ENCODE results near the gene SLC11A2.

The SLC11A2 gene

DNA sequence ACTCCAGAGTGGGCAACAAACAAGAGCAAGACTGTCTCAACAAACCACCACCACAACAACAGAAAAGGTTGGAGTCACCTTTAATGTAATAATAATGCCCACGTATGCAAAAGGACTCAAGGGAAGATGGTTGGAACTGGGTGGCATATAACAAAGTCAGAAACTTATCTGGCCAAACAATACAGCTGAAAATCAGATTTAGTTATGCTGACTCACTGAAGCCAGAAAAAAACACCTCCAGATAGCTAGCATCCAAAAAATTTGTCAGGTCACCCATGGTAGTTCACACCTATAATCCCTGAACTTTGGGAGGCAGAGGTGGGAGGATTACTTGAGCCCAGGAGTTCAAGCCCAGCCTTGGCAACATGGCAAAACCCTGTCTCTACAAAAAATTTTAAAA lies 24.4 kb downstream of the SLC11A2 start:
- Histone ChIP-seq H4K20me1 (ENCODE audit: insufficient read depth, low read length) (no peaks in the 10 kb centered on the region), H3K27ac (ENCODE audit: low read depth, low read length, poor library complexity, severe bottlenecking) (no peak overlapping the region), H3K79me2 (ENCODE audit: insufficient read depth, low read length) (no peaks in the 10 kb centered on the region), H2AFZ (ENCODE audit: low read length) (no peak overlapping the region), H3K9me3 (ENCODE audit: low read length) (no peaks in the 10 kb centered on the region), H3K9ac (ENCODE audit: low read length) (no peak overlapping the region), H3F3A (ENCODE audit: insufficient read depth, low read length) (no peaks in the 10 kb centered on the region), H3K4me2 (ENCODE audit: low read length) (no peak overlapping the region), H3K36me3 (ENCODE audit: insufficient read depth, low read length) (peaks cover 45% of the 10 kb centered on the region), H3K4me3 (ENCODE audit: low read depth, low read length, poor library complexity, severe bottlenecking) (no peak overlapping the region), H3K9me2 (ENCODE audit: low read depth, low read length) (no peaks in the 10 kb centered on the region), H3K27me3 (ENCODE audit: insufficient read depth, low read length) (no peaks in the 10 kb centered on the region), H3K4me1 (ENCODE audit: insufficient read depth, low read length, severe bottlenecking) (no peaks in the 10 kb centered on the region)
- no peak for TF ChIP-seq EZH2 (IDR thresholded peaks at IDR 0.05; ENCODE audit: borderline replicate concordance, low read length)
- TF ChIP-seq, protein P1, sequence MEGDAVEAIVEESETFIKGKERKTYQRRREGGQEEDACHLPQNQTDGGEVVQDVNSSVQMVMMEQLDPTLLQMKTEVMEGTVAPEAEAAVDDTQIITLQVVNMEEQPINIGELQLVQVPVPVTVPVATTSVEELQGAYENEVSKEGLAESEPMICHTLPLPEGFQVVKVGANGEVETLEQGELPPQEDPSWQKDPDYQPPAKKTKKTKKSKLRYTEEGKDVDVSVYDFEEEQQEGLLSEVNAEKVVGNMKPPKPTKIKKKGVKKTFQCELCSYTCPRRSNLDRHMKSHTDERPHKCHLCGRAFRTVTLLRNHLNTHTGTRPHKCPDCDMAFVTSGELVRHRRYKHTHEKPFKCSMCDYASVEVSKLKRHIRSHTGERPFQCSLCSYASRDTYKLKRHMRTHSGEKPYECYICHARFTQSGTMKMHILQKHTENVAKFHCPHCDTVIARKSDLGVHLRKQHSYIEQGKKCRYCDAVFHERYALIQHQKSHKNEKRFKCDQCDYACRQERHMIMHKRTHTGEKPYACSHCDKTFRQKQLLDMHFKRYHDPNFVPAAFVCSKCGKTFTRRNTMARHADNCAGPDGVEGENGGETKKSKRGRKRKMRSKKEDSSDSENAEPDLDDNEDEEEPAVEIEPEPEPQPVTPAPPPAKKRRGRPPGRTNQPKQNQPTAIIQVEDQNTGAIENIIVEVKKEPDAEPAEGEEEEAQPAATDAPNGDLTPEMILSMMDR (IDR thresholded peaks at IDR 0.05; ENCODE audit: low read length) = no peak

- no peaks in the 10 kb centered on the region for H3K9me3 ChIP-seq (ENCODE audit: low read length)
- H3K36me3 ChIP-seq (ENCODE audit: insufficient read depth, low read length) = peaks cover 50% of the 10 kb centered on the region
- H3K9me2 ChIP-seq (ENCODE audit: low read depth, low read length) = no peaks in the 10 kb centered on the region
- H4K20me1 ChIP-seq (ENCODE audit: insufficient read depth, low read length) = no peaks in the 10 kb centered on the region
- no peaks in the 10 kb centered on the region for H3K79me2 ChIP-seq (ENCODE audit: insufficient read depth, low read length)
- no peak overlapping the region for H2AFZ ChIP-seq (ENCODE audit: low read length)
- H3K27me3 ChIP-seq (ENCODE audit: insufficient read depth, low read length) = no peaks in the 10 kb centered on the region
- no peak overlapping the region for H3K4me3 ChIP-seq (ENCODE audit: low read depth, low read length, poor library complexity, severe bottlenecking)
- no peaks in the 10 kb centered on the region for H3F3A ChIP-seq (ENCODE audit: insufficient read depth, low read length)
- no peak overlapping the region for H3K27ac ChIP-seq (ENCODE audit: low read depth, low read length, poor library complexity, severe bottlenecking)
- H3K4me2 ChIP-seq (ENCODE audit: low read length) = no peak overlapping the region
- TF ChIP-seq, protein P1 (IDR thresholded peaks at IDR 0.05; ENCODE audit: low read length) = no peak
- TF ChIP-seq EZH2 (IDR thresholded peaks at IDR 0.05; ENCODE audit: borderline replicate concordance, low read length) = no peak
- no peaks in the 10 kb centered on the region for H3K4me1 ChIP-seq (ENCODE audit: insufficient read depth, low read length, severe bottlenecking)
- no peak overlapping the region for H3K9ac ChIP-seq (ENCODE audit: low read length)
Measured at GRCh38 chr12:51000245-51000644, 25.9 kb downstream of the SLC11A2 start.

DNA sequence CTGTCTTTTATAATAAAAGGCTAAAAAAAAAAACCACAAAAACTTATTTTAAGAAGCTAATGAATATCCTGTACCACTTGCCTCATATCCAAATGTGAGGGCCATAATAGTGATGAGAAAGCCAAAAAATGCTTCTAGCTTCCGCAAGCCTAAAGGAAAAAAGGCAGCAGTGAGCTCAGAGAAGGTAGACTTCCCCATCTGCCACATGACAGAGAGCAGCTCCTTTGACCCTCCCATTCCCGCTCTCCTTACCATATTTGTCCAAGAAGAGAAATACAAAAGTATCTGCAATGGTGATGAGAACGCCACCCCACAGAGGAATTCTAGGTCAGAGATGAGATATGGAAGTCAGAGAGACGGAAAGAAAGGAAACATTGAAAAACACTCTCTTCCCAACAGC lies 27.1 kb downstream of the SLC11A2 start:
- Histone ChIP-seq H4K20me1 (ENCODE audit: insufficient read depth, low read length) (no peaks in the 10 kb centered on the region), H3K9ac (ENCODE audit: low read length) (no peak overlapping the region), H3K79me2 (ENCODE audit: insufficient read depth, low read length) (no peaks in the 10 kb centered on the region), H3K4me2 (ENCODE audit: low read length) (no peak overlapping the region), H3K9me3 (ENCODE audit: low read length) (no peaks in the 10 kb centered on the region), H3K4me3 (ENCODE audit: low read depth, low read length, poor library complexity, severe bottlenecking) (no peak overlapping the region), H3K9me2 (ENCODE audit: low read depth, low read length) (no peaks in the 10 kb centered on the region), H3K27ac (ENCODE audit: low read depth, low read length, poor library complexity, severe bottlenecking) (no peak overlapping the region), H3K4me1 (ENCODE audit: insufficient read depth, low read length, severe bottlenecking) (no peaks in the 10 kb centered on the region), H3F3A (ENCODE audit: insufficient read depth, low read length) (no peaks in the 10 kb centered on the region), H3K27me3 (ENCODE audit: insufficient read depth, low read length) (no peaks in the 10 kb centered on the region), H3K36me3 (ENCODE audit: insufficient read depth, low read length) (peaks cover 48% of the 10 kb centered on the region), H2AFZ (ENCODE audit: low read length) (no peak overlapping the region)
- TF ChIP-seq, protein P1 (IDR thresholded peaks at IDR 0.05; ENCODE audit: low read length) = no peak
- no peak for TF ChIP-seq EZH2 (IDR thresholded peaks at IDR 0.05; ENCODE audit: borderline replicate concordance, low read length)
